ENCODE results near the gene PTPRN2.

The PTPRN2 gene

GRCh38 chr7:158123214-158123613, 464.4 kb downstream of the PTPRN2 start:
- no peak overlapping the region for H3K27ac ChIP-seq (ENCODE audit: low read depth, low read length)
- H3K9me3 ChIP-seq (ENCODE audit: control insufficient read depth, insufficient read depth, low read depth, low read length) = peaks cover 80% of the 10 kb centered on the region; the same call in 1 of the 2 replicates
- H3K4me3 ChIP-seq (ENCODE audit: low read depth, low read length) = no peak overlapping the region
- H3K9ac ChIP-seq (ENCODE audit: low read length) = no peak overlapping the region
- no peaks in the 10 kb centered on the region for H3K4me1 ChIP-seq (ENCODE audit: control insufficient read depth, insufficient read depth, low read length)
- no peaks in the 10 kb centered on the region for H3K36me3 ChIP-seq (ENCODE audit: control insufficient read depth, insufficient read depth, low read length)
- no peaks in the 10 kb centered on the region for H3K27me3 ChIP-seq (ENCODE audit: control insufficient read depth, insufficient read depth, low read length)

- Histone ChIP-seq H3K27ac (ENCODE audit: low read depth, low read length) (no peak overlapping the region), H3K36me3 (ENCODE audit: control insufficient read depth, insufficient read depth, low read length) (no peaks in the 10 kb centered on the region), H3K4me3 (ENCODE audit: low read depth, low read length) (no peak overlapping the region), H3K9me3 (ENCODE audit: control insufficient read depth, insufficient read depth, low read depth, low read length) (peaks cover 73% of the 10 kb centered on the region), H3K27me3 (ENCODE audit: control insufficient read depth, insufficient read depth, low read length) (no peaks in the 10 kb centered on the region), H3K4me1 (ENCODE audit: control insufficient read depth, insufficient read depth, low read length) (no peaks in the 10 kb centered on the region), H3K9ac (ENCODE audit: low read length) (no peak overlapping the region)
Observed at GRCh38 chr7:158121441-158122045, 466.1 kb downstream of the PTPRN2 start.

GRCh38 chr7:158120716-158121115, 466.9 kb downstream of the PTPRN2 start:
- no peaks in the 10 kb centered on the region for H3K36me3 ChIP-seq (ENCODE audit: control insufficient read depth, insufficient read depth, low read length)
- no peaks in the 10 kb centered on the region for H3K4me1 ChIP-seq (ENCODE audit: control insufficient read depth, insufficient read depth, low read length)
- peaks cover 80% of the 10 kb centered on the region for H3K9me3 ChIP-seq (ENCODE audit: control insufficient read depth, insufficient read depth, low read depth, low read length)
- H3K27ac ChIP-seq (ENCODE audit: low read depth, low read length) = no peak overlapping the region
- H3K9ac ChIP-seq (ENCODE audit: low read length) = no peak overlapping the region
- no peaks in the 10 kb centered on the region for H3K27me3 ChIP-seq (ENCODE audit: control insufficient read depth, insufficient read depth, low read length)
- H3K4me3 ChIP-seq (ENCODE audit: low read depth, low read length) = no peak overlapping the region

- Histone ChIP-seq H3K27ac (ENCODE audit: low read depth, low read length) (no peak overlapping the region), H3K9ac (ENCODE audit: low read length) (no peak overlapping the region), H3K9me3 (ENCODE audit: control insufficient read depth, insufficient read depth, low read depth, low read length) (peaks cover 80% of the 10 kb centered on the region), H3K4me3 (ENCODE audit: low read depth, low read length) (no peak overlapping the region), H3K36me3 (ENCODE audit: control insufficient read depth, insufficient read depth, low read length) (no peaks in the 10 kb centered on the region), H3K4me1 (ENCODE audit: control insufficient read depth, insufficient read depth, low read length) (no peaks in the 10 kb centered on the region), H3K27me3 (ENCODE audit: control insufficient read depth, insufficient read depth, low read length) (no peaks in the 10 kb centered on the region)
Observed at GRCh38 chr7:158120316-158120715, 467.3 kb downstream of the PTPRN2 start.

- H3K36me3 ChIP-seq (ENCODE audit: control insufficient read depth, insufficient read depth, low read length) = no peaks in the 10 kb centered on the region
- no peak overlapping the region for H3K27ac ChIP-seq (ENCODE audit: low read depth, low read length)
- H3K27me3 ChIP-seq (ENCODE audit: control insufficient read depth, insufficient read depth, low read length) = no peaks in the 10 kb centered on the region
- no peaks in the 10 kb centered on the region for H3K4me1 ChIP-seq (ENCODE audit: control insufficient read depth, insufficient read depth, low read length)
- peaks cover 84% of the 10 kb centered on the region for H3K9me3 ChIP-seq (ENCODE audit: control insufficient read depth, insufficient read depth, low read depth, low read length)
- H3K4me3 ChIP-seq (ENCODE audit: low read depth, low read length) = no peak overlapping the region
- H3K9ac ChIP-seq (ENCODE audit: low read length) = no peak overlapping the region
Observed at GRCh38 chr7:158117341-158118222, 470.0 kb downstream of the PTPRN2 start.

GRCh38 chr7:158116235-158116634, 471.4 kb downstream of the PTPRN2 start:
- Histone ChIP-seq H3K4me3 (ENCODE audit: low read depth, low read length) (no peak overlapping the region), H3K4me1 (ENCODE audit: control insufficient read depth, insufficient read depth, low read length) (peaks cover 4% of the 10 kb centered on the region; the same call in 1 of the 2 replicates), H3K9me3 (ENCODE audit: control insufficient read depth, insufficient read depth, low read depth, low read length) (peaks cover 83% of the 10 kb centered on the region), H3K27ac (ENCODE audit: low read depth, low read length) (no peak overlapping the region), H3K9ac (ENCODE audit: low read length) (no peak overlapping the region), H3K36me3 (ENCODE audit: control insufficient read depth, insufficient read depth, low read length) (no peaks in the 10 kb centered on the region), H3K27me3 (ENCODE audit: control insufficient read depth, insufficient read depth, low read length) (no peaks in the 10 kb centered on the region)

- H3K9me3 ChIP-seq (ENCODE audit: control insufficient read depth, insufficient read depth, low read depth, low read length) = peaks cover 84% of the 10 kb centered on the region
- H3K27ac ChIP-seq (ENCODE audit: low read depth, low read length) = no peak overlapping the region
- no peak overlapping the region for H3K4me3 ChIP-seq (ENCODE audit: low read depth, low read length)
- peaks cover 4% of the 10 kb centered on the region; the same call in 1 of the 2 replicates for H3K4me1 ChIP-seq (ENCODE audit: control insufficient read depth, insufficient read depth, low read length)
- H3K36me3 ChIP-seq (ENCODE audit: control insufficient read depth, insufficient read depth, low read length) = no peaks in the 10 kb centered on the region
- no peaks in the 10 kb centered on the region for H3K27me3 ChIP-seq (ENCODE audit: control insufficient read depth, insufficient read depth, low read length)
- H3K9ac ChIP-seq (ENCODE audit: low read length) = no peak overlapping the region
Observed at GRCh38 chr7:158114056-158114850, 473.4 kb downstream of the PTPRN2 start.

GRCh38 chr7:158113321-158114025, 474.1 kb downstream of the PTPRN2 start:
- H3K27me3 ChIP-seq (ENCODE audit: control insufficient read depth, insufficient read depth, low read length) = no peaks in the 10 kb centered on the region
- no peak overlapping the region for H3K4me3 ChIP-seq (ENCODE audit: low read depth, low read length)
- peaks cover 4% of the 10 kb centered on the region; the same call in 1 of the 2 replicates for H3K4me1 ChIP-seq (ENCODE audit: control insufficient read depth, insufficient read depth, low read length)
- peaks cover 84% of the 10 kb centered on the region for H3K9me3 ChIP-seq (ENCODE audit: control insufficient read depth, insufficient read depth, low read depth, low read length)
- H3K9ac ChIP-seq (ENCODE audit: low read length) = no peak overlapping the region
- H3K27ac ChIP-seq (ENCODE audit: low read depth, low read length) = no peak overlapping the region
- no peaks in the 10 kb centered on the region for H3K36me3 ChIP-seq (ENCODE audit: control insufficient read depth, insufficient read depth, low read length)

GRCh38 chr7:158112571-158113320, 474.9 kb downstream of the PTPRN2 start:
- no peak overlapping the region for H3K9ac ChIP-seq (ENCODE audit: low read length)

More at GRCh38 chr7:158112571-158113320, 474.9 kb downstream of the PTPRN2 start:
- H3K27ac ChIP-seq (ENCODE audit: low read depth, low read length) = no peak overlapping the region
- no peaks in the 10 kb centered on the region for H3K36me3 ChIP-seq (ENCODE audit: control insufficient read depth, insufficient read depth, low read length)
- no peak overlapping the region for H3K4me3 ChIP-seq (ENCODE audit: low read depth, low read length)
- H3K27me3 ChIP-seq (ENCODE audit: control insufficient read depth, insufficient read depth, low read length) = no peaks in the 10 kb centered on the region
- peaks cover 4% of the 10 kb centered on the region; the same call in 1 of the 2 replicates for H3K4me1 ChIP-seq (ENCODE audit: control insufficient read depth, insufficient read depth, low read length)
- H3K9me3 ChIP-seq (ENCODE audit: control insufficient read depth, insufficient read depth, low read depth, low read length) = peaks cover 90% of the 10 kb centered on the region
